Stimulated activated CD4-positive, alpha-beta T cell treated with anti-CD3 and anti-CD28 coated beads, Interleukin-12 subunit alpha, Interleukin-12 subunit beta, amount 100 ng/mL, for 24 hours (primary cell): ENCODE measurements around the gene EFEMP1.

Source experiments
- DNase-seq, 2 experiments: peaks; one replicate each; pipeline ENCODE4 v3.0.0-alpha.2; 2020; ENCODE audit warnings: low read depth in 2 of 2

The EFEMP1 gene

GRCh38 chr2:55932843-55933242 is 9.3 kb upstream of the EFEMP1 start:
- DNase-seq: no peak

- DNase-seq: no peak
These were observed 7.7 kb upstream of the EFEMP1 start for GRCh38 chr2:55931281-55931680.

DNA sequence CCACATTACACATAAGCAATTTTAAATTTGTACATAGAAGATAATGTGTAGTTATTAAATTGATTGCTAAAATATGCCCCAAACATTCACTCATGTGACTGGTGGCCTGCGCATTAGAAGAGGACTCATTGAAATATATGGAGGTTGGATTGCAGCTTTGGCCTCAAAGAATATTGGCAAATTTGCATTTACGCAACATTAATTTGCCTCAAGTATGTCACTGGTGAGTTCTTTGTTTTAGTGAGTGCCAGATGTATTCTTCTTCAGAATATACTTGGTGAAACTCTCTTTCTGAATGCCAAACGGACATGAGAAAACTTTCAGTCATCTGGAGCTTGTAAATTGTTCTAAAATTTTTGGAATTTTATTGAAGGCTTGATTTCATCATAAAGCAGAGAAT is 5.9 kb upstream of the EFEMP1 start:
- no peak for DNase-seq

- DNase-seq: no peak
These were observed 3.4 kb upstream of the EFEMP1 start for GRCh38 chr2:55926974-55927373.

- no peak for DNase-seq
These were observed 2.7 kb upstream of the EFEMP1 start for GRCh38 chr2:55926246-55926645.

- no peak for DNase-seq
These were observed 370 bp upstream of the EFEMP1 start for GRCh38 chr2:55923982-55924321.

DNA sequence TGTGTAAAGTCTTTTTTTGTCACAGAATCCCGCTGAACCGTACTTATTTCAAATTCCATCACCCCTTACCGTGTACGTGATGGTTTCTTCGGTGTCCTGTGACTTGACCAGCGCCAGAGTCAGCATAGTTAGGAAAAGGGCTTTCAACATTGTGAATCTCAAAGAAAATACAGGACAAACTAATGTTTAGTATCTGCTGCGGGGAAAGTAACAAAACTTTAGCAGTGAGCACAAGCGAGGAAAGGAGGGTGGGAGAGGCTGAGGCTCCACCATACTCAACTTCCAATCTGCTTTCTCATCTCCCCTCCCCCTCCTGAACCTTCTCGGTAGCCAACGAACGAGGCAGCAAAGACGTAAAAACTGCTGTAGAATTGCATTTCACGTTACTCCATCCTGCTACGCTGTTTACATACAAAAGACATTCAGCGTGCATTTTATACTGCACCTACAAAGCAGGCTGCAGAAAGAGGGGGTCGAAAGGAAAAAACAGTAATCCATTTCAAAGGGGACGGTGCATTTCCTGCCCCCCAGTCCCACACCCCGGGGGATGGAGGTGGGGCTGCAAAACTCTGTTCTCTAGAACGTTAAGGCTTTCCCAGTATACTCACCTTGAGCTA is 1.2 kb downstream of the EFEMP1 start:
- no peak for DNase-seq

- no peak for DNase-seq
These were observed 4.0 kb downstream of the EFEMP1 start for GRCh38 chr2:55919574-55919973.

DNA sequence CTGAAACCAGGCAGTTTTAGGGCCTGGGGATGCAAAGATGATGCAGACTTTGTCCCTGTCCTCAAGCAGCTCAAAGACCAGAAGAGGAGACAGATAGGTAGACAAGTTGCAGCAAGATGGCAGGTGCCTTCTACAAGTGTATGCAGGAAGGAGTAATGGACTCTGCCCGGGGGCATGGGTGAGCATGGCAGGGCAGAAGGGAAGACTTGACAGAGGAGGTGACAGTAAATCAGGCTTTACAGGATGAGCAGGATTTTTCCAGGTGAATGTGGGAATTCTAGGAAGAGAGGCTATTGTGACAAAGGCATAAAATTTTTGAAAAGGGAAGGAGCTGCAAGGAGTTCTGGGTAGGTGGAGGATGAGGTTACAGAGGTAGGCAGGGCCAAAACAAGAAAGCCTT is 4.7 kb downstream of the EFEMP1 start:
- DNase-seq: no peak

- DNase-seq: no peak
These were observed 5.7 kb downstream of the EFEMP1 start for GRCh38 chr2:55917713-55918390.

- no peak for DNase-seq
These were observed 6.5 kb downstream of the EFEMP1 start for GRCh38 chr2:55917117-55917516.

- no peak for DNase-seq
These were observed 7.0 kb downstream of the EFEMP1 start for GRCh38 chr2:55916473-55917049.

DNA sequence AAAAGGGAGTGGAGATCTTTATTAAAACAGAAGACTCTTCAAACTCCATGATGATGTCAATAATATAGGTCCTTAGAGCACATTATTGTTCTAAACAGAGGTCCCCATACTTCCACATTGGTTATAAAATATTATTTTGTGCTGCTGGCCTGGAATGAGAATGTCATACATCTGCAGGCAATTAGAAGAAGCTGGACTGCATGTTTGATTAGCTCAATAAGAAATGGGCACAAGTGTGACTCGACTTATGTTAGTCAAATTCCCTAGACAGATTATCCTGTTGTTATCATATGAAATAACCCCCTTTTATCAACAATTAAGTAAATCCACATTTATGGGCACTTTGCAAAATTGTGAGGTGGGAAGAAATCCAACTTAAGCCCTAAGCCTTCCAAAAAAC is 8.8 kb downstream of the EFEMP1 start:
- DNase-seq: no peak

- DNase-seq: no peak
These were observed 10.7 kb downstream of the EFEMP1 start for GRCh38 chr2:55912926-55913325.

- no peak for DNase-seq
These were observed 13.5 kb downstream of the EFEMP1 start for GRCh38 chr2:55910077-55910476.

GRCh38 chr2:55907686-55908085 is 15.9 kb downstream of the EFEMP1 start:
- DNase-seq: no peak

GRCh38 chr2:55906993-55907392 is 16.6 kb downstream of the EFEMP1 start:
- DNase-seq: no peak

DNA sequence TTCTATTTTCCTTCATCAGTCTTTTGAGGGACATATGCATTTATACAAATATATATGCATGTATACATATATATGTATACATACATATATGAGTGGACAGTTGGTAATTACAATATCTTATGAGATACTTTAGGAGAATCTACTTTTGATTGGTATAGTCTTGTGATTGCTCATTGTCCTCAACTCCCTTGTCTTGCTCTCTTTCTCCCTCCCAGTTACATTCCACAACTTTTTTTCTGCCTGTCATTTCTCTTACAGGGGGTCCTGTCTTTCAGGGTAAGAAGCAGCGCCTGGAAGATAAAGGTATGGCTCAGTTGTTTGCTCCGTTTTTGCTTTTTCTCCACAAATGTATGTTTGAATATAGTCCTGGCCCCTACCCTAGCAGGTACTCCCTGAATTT is 19.9 kb downstream of the EFEMP1 start:
- no peak for DNase-seq

- no peak for DNase-seq
These were observed 20.6 kb downstream of the EFEMP1 start for GRCh38 chr2:55902971-55903370.

GRCh38 chr2:55902429-55902828 is 21.2 kb downstream of the EFEMP1 start:
- no peak for DNase-seq

GRCh38 chr2:55901941-55902340 is 21.6 kb downstream of the EFEMP1 start:
- no peak for DNase-seq

- DNase-seq: no peak
These were observed 22.3 kb downstream of the EFEMP1 start for GRCh38 chr2:55901322-55901721.

- DNase-seq: no peak
These were observed 23.7 kb downstream of the EFEMP1 start for GRCh38 chr2:55899881-55900280.
